Peyer's patch (tissue), 4 donors: ENCODE measurements around the gene NOS3.

Source experiments
- POLR2A ChIP-seq, 2 donors: fragments of 450-650 bp; IDR thresholded peaks; one replicate each; pipeline ENCODE4 v1.5.1; 2017; ENCODE audit warnings: antibody characterized with exemption in 2 of 2, mild to moderate bottlenecking in 2 of 2, moderate library complexity in 2 of 2
- TF ChIP-seq, protein P1 (sequence below), 6 experiments: fragments of 450-650 bp in 4 of 6; fragments of 200-600 bp in 2 of 6; sonication (generic) in 1 of 6; IDR thresholded peaks; one replicate each; pipeline ENCODE4 v1.5.1; 2017 to 2019; ENCODE audit warnings: antibody characterized with exemption in 6 of 6, mild to moderate bottlenecking in 3 of 6, moderate library complexity in 1 of 6

DNA sequence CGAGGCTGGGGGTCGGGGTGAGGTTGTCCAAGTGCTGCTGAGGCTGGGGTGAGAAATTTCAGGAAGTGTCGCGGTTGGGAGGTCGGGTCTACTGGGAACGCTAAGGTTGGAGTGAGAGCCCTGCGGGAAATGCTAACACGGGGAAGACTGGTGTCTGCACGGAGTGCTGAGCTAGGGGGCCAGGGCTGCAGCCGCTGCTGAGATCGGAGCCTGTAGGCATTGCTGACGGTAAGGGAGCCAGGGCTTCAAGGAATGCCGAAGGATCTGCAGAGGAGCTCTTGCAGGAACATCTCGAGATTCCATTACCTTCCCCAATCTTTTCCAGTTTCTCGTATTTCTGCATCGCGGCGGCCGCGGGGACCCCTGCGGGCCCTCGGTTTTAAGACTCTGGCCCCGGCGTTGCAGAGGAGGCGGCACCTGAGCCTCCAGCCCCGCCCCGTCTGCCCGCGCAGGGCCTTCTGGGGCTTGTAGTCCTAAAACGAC lies 66.7 kb downstream of the NOS3 start, which contains the start of gene CDK5:
- TF ChIP-seq, protein P1, sequence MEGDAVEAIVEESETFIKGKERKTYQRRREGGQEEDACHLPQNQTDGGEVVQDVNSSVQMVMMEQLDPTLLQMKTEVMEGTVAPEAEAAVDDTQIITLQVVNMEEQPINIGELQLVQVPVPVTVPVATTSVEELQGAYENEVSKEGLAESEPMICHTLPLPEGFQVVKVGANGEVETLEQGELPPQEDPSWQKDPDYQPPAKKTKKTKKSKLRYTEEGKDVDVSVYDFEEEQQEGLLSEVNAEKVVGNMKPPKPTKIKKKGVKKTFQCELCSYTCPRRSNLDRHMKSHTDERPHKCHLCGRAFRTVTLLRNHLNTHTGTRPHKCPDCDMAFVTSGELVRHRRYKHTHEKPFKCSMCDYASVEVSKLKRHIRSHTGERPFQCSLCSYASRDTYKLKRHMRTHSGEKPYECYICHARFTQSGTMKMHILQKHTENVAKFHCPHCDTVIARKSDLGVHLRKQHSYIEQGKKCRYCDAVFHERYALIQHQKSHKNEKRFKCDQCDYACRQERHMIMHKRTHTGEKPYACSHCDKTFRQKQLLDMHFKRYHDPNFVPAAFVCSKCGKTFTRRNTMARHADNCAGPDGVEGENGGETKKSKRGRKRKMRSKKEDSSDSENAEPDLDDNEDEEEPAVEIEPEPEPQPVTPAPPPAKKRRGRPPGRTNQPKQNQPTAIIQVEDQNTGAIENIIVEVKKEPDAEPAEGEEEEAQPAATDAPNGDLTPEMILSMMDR (IDR thresholded peaks at IDR 0.05), result peak in 1 of 6 experiments; percentile 2
- no peak for TF ChIP-seq POLR2A (IDR thresholded peaks at IDR 0.05)
